ENCODE data around the gene OR4S1. TPM values are rescaled to one million over a fixed set of nuclear protein-coding genes. Genes with fewer than 3 reads are reported as not detected.

Gene OR4S1, protein sequence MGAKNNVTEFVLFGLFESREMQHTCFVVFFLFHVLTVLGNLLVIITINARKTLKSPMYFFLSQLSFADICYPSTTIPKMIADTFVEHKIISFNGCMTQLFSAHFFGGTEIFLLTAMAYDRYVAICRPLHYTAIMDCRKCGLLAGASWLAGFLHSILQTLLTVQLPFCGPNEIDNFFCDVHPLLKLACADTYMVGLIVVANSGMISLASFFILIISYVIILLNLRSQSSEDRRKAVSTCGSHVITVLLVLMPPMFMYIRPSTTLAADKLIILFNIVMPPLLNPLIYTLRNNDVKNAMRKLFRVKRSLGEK
- total RNA-seq, result not detected in 2 replicates

GRCh38 chr11:48305923-48306322 lies at the start of gene OR4S1:
Gene OR4S1 (plus strand): TSS chr11:48306223. CDS start chr11:48306223, 0 bp downstream.

DNA sequence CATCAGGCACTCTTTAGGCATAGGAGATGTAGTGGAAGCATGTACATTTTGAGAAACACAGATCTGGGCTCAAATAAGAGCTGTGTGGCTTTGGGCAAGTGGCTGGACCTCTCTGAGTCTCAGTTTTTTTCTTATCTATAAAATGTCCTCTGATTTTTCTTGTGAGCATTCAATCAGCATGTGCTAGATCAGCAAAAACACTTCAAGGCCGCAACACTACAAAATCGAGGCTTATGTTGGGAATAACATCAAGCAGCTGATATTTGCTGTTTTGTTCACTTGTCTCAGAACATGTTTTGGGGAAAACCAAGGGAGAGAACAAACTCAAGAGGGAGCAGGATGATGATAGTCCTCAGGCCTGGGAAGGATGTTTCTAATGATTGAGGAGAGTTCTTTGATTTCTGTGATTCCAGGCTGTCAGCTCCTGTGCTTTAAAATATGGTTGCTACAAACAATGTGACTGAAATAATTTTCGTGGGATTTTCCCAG lies 42.6 kb upstream of the OR4S1 start, which contains the start of gene OR4X1:
Gene OR4X1, plus strand, starts transcription at position 439 of the 489 bp plus-strand sequence. Its CDS starts 0 bp downstream, at position 439.

DNA sequence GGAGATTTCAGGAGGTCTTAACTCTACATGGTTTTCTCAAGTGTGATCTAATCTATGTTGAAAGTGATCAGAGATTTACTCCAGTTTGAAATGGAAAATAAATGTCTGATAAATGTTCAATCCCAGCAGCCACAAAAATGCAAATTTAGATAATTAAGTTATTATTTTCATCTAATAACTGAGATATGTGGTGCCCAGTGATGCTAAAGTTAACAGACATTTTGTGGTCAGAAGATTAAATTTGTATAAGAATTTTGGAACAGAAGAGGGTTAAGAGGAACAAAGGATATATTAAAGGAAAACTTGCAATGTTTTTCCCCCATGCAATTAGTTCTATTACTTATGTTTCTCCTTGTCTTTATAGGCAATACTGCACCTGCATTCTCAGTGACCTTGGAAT lies 18.6 kb downstream of the OR4S1 start, which contains the start of gene OR4C3:
Gene OR4C3, plus strand, starts transcription at position 301 of the 400 bp plus-strand sequence. CDS start 102 bp downstream, outside the sequence.

Other genes starting within 250 kb of the OR4S1 start
- gene OR4B1, start 89.4 kb upstream of the OR4S1 start, total RNA-seq, result not detected in 2 replicates
- gene OR4X2, start 61.1 kb upstream of the OR4S1 start, total RNA-seq, result not detected in 2 replicates
- gene OR4X1, start 42.4 kb upstream of the OR4S1 start, total RNA-seq, result not detected in 2 replicates
- gene OR4C3, start 18.7 kb downstream of the OR4S1 start, total RNA-seq, result not detected in 2 replicates
- not detected in 2 replicates for gene OR4C5, start 60.2 kb downstream of the OR4S1 start, total RNA-seq
- gene OR4A47, start 182.6 kb downstream of the OR4S1 start, total RNA-seq, result not detected in 2 replicates

All from bladder microvascular endothelial cell (primary cell).